Tibial nerve (tissue), 4 donors: ENCODE results near the gene DMD.

Experiments
- EP300 ChIP-seq, 2 donors: sonication (generic); formaldehyde crosslinking; IDR thresholded peaks; one replicate each; pipeline ENCODE4 v1.6.1; 2017; ENCODE audit warnings: antibody characterized with exemption in 2 of 2, mild to moderate bottlenecking in 1 of 2
- POLR2A ChIP-seq, 2 donors: fragments of 450-650 bp; IDR thresholded peaks; one replicate each; pipeline ENCODE4 v1.6.1; 2017; ENCODE audit warnings: antibody characterized with exemption in 2 of 2, mild to moderate bottlenecking in 2 of 2, moderate library complexity in 2 of 2
- TF ChIP-seq, protein P1 (sequence below), 5 experiments: fragments of 200-600 bp in 3 of 5; fragments of 450-650 bp in 2 of 5; sonication (generic) in 3 of 5; IDR thresholded peaks; one replicate each; pipeline ENCODE4 v1.5.1; 2016 to 2019; ENCODE audit warnings: antibody characterized with exemption in 5 of 5, mild to moderate bottlenecking in 3 of 5, moderate library complexity in 2 of 5

GRCh38 chrX:33211356-33212260 lies at the start of gene DMD:
- TF ChIP-seq, protein P1, sequence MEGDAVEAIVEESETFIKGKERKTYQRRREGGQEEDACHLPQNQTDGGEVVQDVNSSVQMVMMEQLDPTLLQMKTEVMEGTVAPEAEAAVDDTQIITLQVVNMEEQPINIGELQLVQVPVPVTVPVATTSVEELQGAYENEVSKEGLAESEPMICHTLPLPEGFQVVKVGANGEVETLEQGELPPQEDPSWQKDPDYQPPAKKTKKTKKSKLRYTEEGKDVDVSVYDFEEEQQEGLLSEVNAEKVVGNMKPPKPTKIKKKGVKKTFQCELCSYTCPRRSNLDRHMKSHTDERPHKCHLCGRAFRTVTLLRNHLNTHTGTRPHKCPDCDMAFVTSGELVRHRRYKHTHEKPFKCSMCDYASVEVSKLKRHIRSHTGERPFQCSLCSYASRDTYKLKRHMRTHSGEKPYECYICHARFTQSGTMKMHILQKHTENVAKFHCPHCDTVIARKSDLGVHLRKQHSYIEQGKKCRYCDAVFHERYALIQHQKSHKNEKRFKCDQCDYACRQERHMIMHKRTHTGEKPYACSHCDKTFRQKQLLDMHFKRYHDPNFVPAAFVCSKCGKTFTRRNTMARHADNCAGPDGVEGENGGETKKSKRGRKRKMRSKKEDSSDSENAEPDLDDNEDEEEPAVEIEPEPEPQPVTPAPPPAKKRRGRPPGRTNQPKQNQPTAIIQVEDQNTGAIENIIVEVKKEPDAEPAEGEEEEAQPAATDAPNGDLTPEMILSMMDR (IDR thresholded peaks at IDR 0.05) = peak in 1 of 5 experiments; percentile 13
- TF ChIP-seq EP300 (IDR thresholded peaks at IDR 0.05) = peak in 1 of 2 donors; percentile 82
- peak; percentile 45 to 55 for TF ChIP-seq POLR2A (IDR thresholded peaks at IDR 0.05)
